H1 (cell line): ENCODE data around the gene AIG1. TPM values are rescaled to one million over a fixed set of nuclear protein-coding genes. Genes with fewer than 3 reads are reported as not detected.

Experiments used
- CTCF ChIA-PET: fragments of 300-600 bp; sonication (Branson Sonifier 250); formaldehyde crosslinking; loops from one replicate; lab custom pipeline; 2021; ENCODE audit not compliant: partially characterized antibody; lab: Charles Lee
- POLR2A ChIA-PET: fragments of 300-600 bp; sonication (Branson Sonifier 250); formaldehyde crosslinking; loops from one replicate; lab custom pipeline; 2021; ENCODE audit warnings: inconsistent platforms; ENCODE audit not compliant: partially characterized antibody; lab: Charles Lee
- DNase-seq, 2 experiments: peaks; one replicate each; pipeline versions ENCODE4 v3.0.0 to v3.0.0-alpha.2; 2010 to 2022; ENCODE audit warnings: low spot score in 2 of 2, low read depth in 1 of 2, mixed read lengths in 1 of 2
- FAIRE-seq: peaks from 2 replicates; lab custom pipeline; 2011; peaks lifted over from hg19 to GRCh38; lab: Jason Lieb, UNC
- H2AFZ ChIP-seq: 2 replicates; pipeline ENCODE4 v1.8.1; 2012; ENCODE audit warnings: low read length, inconsistent platforms
- H2AK5ac ChIP-seq: 2 replicates; pipeline ENCODE4 v1.6.1; 2013; ENCODE audit warnings: low read depth, low read length
- H2BK120ac ChIP-seq: replicated peaks from 2 replicates; pipeline ENCODE3; 2013; ENCODE audit warnings: low read depth, low read length, inconsistent platforms
- H2BK12ac ChIP-seq: 2 replicates; pipeline ENCODE4 v1.6.1; 2013; ENCODE audit warnings: low read depth, low read length
- H2BK15ac ChIP-seq: 2 replicates; pipeline ENCODE4 v1.6.1; 2013; ENCODE audit warnings: low read length
- H2BK20ac ChIP-seq: 2 replicates; pipeline ENCODE4 v1.6.1; 2013; ENCODE audit warnings: low read length
- H2BK5ac ChIP-seq: 2 replicates; pipeline ENCODE4 v1.6.1; 2013; ENCODE audit warnings: low read depth, low read length
- H3K14ac ChIP-seq: 2 replicates; pipeline ENCODE4 v1.6.1; 2013; ENCODE audit warnings: inconsistent platforms; ENCODE audit not compliant: insufficient read length
- H3K18ac ChIP-seq: 2 replicates; pipeline ENCODE4 v1.6.1; 2013; ENCODE audit warnings: low read length; ENCODE audit errors: extremely low read depth
- H3K23ac ChIP-seq: 2 replicates; pipeline ENCODE4 v1.6.1; 2013; ENCODE audit warnings: inconsistent platforms; ENCODE audit not compliant: insufficient read length
- H3K23me2 ChIP-seq: 2 replicates; pipeline ENCODE4 v1.6.1; 2013; ENCODE audit warnings: low read depth, low read length
- H3K27ac ChIP-seq: 2 replicates; pipeline ENCODE4 v1.6.1; 2011; ENCODE audit warnings: low read depth, low read length, inconsistent platforms
- H3K27me3 ChIP-seq, 4 experiments: replicated peaks in 1 of 4; 1 replicate in 1 of 4; 2 replicates in 3 of 4; pipeline versions ENCODE4 v1.6.1 to v1.8.1; 2011 to 2013; ENCODE audit warnings: low read length in 3 of 4, mild to moderate bottlenecking in 3 of 4, inconsistent platforms in 2 of 4, mixed read lengths in 2 of 4, moderate library complexity in 1 of 4; ENCODE audit not compliant: control insufficient read depth in 3 of 4, insufficient read depth in 3 of 4; ENCODE audit errors: extremely low read depth in 1 of 4
- H3K36me3 ChIP-seq, 4 experiments: 2 replicates each; pipeline versions ENCODE4 v1.6.1 to v1.8.1; 2011 to 2013; ENCODE audit warnings: mild to moderate bottlenecking in 4 of 4, low read length in 3 of 4, moderate library complexity in 2 of 4, control low read depth in 1 of 4, inconsistent platforms in 1 of 4; ENCODE audit not compliant: insufficient read depth in 4 of 4, control insufficient read depth in 2 of 4
- H3K4ac ChIP-seq: replicated peaks from 2 replicates; pipeline ENCODE3; 2013; ENCODE audit warnings: low read length, low read depth, mixed read lengths, inconsistent platforms; ENCODE audit not compliant: insufficient read length
- H3K4me1 ChIP-seq, 4 experiments: replicated peaks in 1 of 4; 1 replicate in 1 of 4; 2 replicates in 3 of 4; pipeline versions ENCODE4 v1.6.1 to v1.8.1; 2011 to 2013; ENCODE audit warnings: low read length in 3 of 4, inconsistent platforms in 2 of 4, mixed read lengths in 1 of 4; ENCODE audit not compliant: insufficient read depth in 4 of 4, control insufficient read depth in 3 of 4
- H3K4me2 ChIP-seq, 2 experiments: 2 replicates each; pipeline versions ENCODE4 v1.6.1 to v1.8.1; 2011 to 2013; ENCODE audit warnings: low read depth in 2 of 2, low read length in 2 of 2, control low read depth in 1 of 2, inconsistent platforms in 1 of 2, mild to moderate bottlenecking in 1 of 2; ENCODE audit not compliant: insufficient read depth in 1 of 2
- H3K4me3 ChIP-seq, 4 experiments: fragments of 200-600, 300-600 bp in 1 of 4; sonication (generic), shearing (Covaris generic), sonication (Bioruptor Twin) in 1 of 4; 2 replicates each; pipeline versions ENCODE4 v1.5.1 to v1.8.1; 2011 to 2016; ENCODE audit warnings: low read length in 4 of 4, low read depth in 3 of 4, control low read depth in 2 of 4, inconsistent platforms in 2 of 4, mild to moderate bottlenecking in 2 of 4, mixed read lengths in 1 of 4, moderate library complexity in 1 of 4; ENCODE audit not compliant: insufficient read depth in 2 of 4; ENCODE audit errors: extremely low read depth in 1 of 4
- H3K56ac ChIP-seq: replicated peaks from 2 replicates; pipeline ENCODE3; 2013; ENCODE audit warnings: low read depth, mild to moderate bottlenecking, mixed read lengths, low read length, inconsistent platforms; ENCODE audit not compliant: insufficient read length
- H3K79me1 ChIP-seq: 2 replicates; pipeline ENCODE4 v1.6.1; 2013; ENCODE audit warnings: low read depth, low read length, control low read depth
- H3K79me2 ChIP-seq, 2 experiments: 2 replicates each; pipeline versions ENCODE4 v1.6.1 to v1.8.1; 2012 to 2013; ENCODE audit warnings: low read length in 2 of 2, mild to moderate bottlenecking in 2 of 2, inconsistent platforms in 1 of 2; ENCODE audit not compliant: insufficient read depth in 2 of 2, control insufficient read depth in 1 of 2
- H3K9ac ChIP-seq, 4 experiments: replicated peaks in 1 of 4; 1 replicate in 1 of 4; 2 replicates in 3 of 4; pipeline versions ENCODE4 v1.6.1 to v1.8.1; 2011 to 2013; ENCODE audit warnings: low read depth in 3 of 4, low read length in 3 of 4, control low read depth in 2 of 4, mild to moderate bottlenecking in 2 of 4, moderate library complexity in 2 of 4, inconsistent platforms in 1 of 4; ENCODE audit errors: extremely low read depth in 1 of 4
- H3K9me3 ChIP-seq, 2 experiments: 2 replicates each; pipeline versions ENCODE4 v1.6.1 to v1.8.1; 2012 to 2013; ENCODE audit warnings: mild to moderate bottlenecking in 2 of 2, moderate library complexity in 2 of 2, control low read depth in 1 of 2, inconsistent platforms in 1 of 2, low read depth in 1 of 2, low read length in 1 of 2, mixed read lengths in 1 of 2; ENCODE audit not compliant: insufficient read depth in 2 of 2
- H4K20me1 ChIP-seq, 2 experiments: replicated peaks in 1 of 2; 2 replicates each; pipeline versions ENCODE3 to v1.8.1; 2011 to 2013; ENCODE audit warnings: inconsistent platforms in 2 of 2, low read length in 2 of 2, mild to moderate bottlenecking in 1 of 2; ENCODE audit not compliant: insufficient read depth in 2 of 2, control insufficient read depth in 1 of 2
- H4K5ac ChIP-seq: 2 replicates; pipeline ENCODE4 v1.6.1; 2013; ENCODE audit warnings: low read length, low read depth, mixed read lengths, inconsistent platforms; ENCODE audit not compliant: insufficient read length
- H4K8ac ChIP-seq: 2 replicates; pipeline ENCODE4 v1.8.0; 2013; ENCODE audit warnings: mild to moderate bottlenecking, moderate library complexity, low read length, inconsistent platforms; ENCODE audit not compliant: insufficient read depth; ENCODE audit errors: extremely low read depth
- H4K91ac ChIP-seq: replicated peaks from 2 replicates; pipeline ENCODE3; 2013; ENCODE audit warnings: low read length, mixed read lengths, inconsistent platforms; ENCODE audit not compliant: insufficient read length
- ASH2L ChIP-seq: fragments of 200-600, 300-600 bp; sonication (generic); IDR thresholded peaks from one replicate; pipeline ENCODE4 v1.7.1; 2017; ENCODE audit warnings: low read length
- EZH2 ChIP-seq: fragments of 200-600 bp; sonication (generic); IDR thresholded peaks from 2 replicates; pipeline ENCODE4 v1.7.1; 2012; ENCODE audit warnings: low read depth, mild to moderate bottlenecking, moderate library complexity, low read length, inconsistent platforms; ENCODE audit not compliant: severe bottlenecking
- GABPA ChIP-seq: IDR thresholded peaks from 2 replicates; pipeline ENCODE4 v1.6.1; 2011; ENCODE audit warnings: mild to moderate bottlenecking, low read length, moderate library complexity, borderline replicate concordance; ENCODE audit not compliant: insufficient read depth
- RNF2 ChIP-seq: fragments of 200-900, 300-1000 bp; sonication (generic); IDR thresholded peaks from 2 replicates; pipeline ENCODE4 v1.7.1; 2016; ENCODE audit warnings: borderline replicate concordance, low read depth, mild to moderate bottlenecking, antibody characterized with exemption, low read length; ENCODE audit not compliant: poor library complexity, severe bottlenecking; ENCODE audit errors: missing control alignments
- SIRT6 ChIP-seq: IDR thresholded peaks from one replicate; pipeline ENCODE4 v1.7.1; 2012; ENCODE audit warnings: low read length, inconsistent platforms
- TAF7 ChIP-seq: optimal IDR thresholded peaks from 2 replicates; pipeline ENCODE3; 2011; ENCODE audit warnings: low read depth, mild to moderate bottlenecking, inconsistent platforms, low read length, moderate library complexity, borderline replicate concordance
- polyA plus RNA-seq, 7 experiments: library from polyadenylated mRNA; depleted of rRNA in 3 of 7; stranded (reverse) in 5 of 7; unstranded in 2 of 7; fragments of >200 nt in 5 of 7; fragments of 200-250 nt in 2 of 7; gene quantifications; 1 replicate in 5 of 7; 2 replicates in 1 of 7; 4 replicates in 1 of 7; pipeline versions ENCODE4 v1.2.1 to v1.2.3, GENCODE V29; 2011 to 2013; ENCODE audit warnings: missing spikeins in 2 of 7, mixed read lengths in 2 of 7
- total RNA-seq: library from RNA; stranded (reverse); fragmentation: NEBNext Ultra II Directional; extraction: Animal tissue kit (Norgen Biotek cat#: 25700); gene quantifications from 2 replicates; pipeline ENCODE4 v1.2.1, GENCODE V29; 2021
- TF ChIP-seq, protein P1 (sequence below), 3 experiments: IDR thresholded peaks; 1 replicate in 2 of 3; 2 replicates in 1 of 3; pipeline versions ENCODE4 v1.5.1 to v1.6.1; 2011; ENCODE audit warnings: low read length in 3 of 3, mild to moderate bottlenecking in 3 of 3, inconsistent platforms in 2 of 3, low read depth in 1 of 3, moderate library complexity in 1 of 3; ENCODE audit not compliant: insufficient read depth in 1 of 3; ENCODE audit errors: control extremely low read depth in 1 of 3

Gene AIG1
- total and polyA plus RNA-seq, 2 of the 8 experiments (the other 6 are each of a cell fraction or from before 2014, with no cell fraction given): 56.6 to 58.4 TPM

DNA sequence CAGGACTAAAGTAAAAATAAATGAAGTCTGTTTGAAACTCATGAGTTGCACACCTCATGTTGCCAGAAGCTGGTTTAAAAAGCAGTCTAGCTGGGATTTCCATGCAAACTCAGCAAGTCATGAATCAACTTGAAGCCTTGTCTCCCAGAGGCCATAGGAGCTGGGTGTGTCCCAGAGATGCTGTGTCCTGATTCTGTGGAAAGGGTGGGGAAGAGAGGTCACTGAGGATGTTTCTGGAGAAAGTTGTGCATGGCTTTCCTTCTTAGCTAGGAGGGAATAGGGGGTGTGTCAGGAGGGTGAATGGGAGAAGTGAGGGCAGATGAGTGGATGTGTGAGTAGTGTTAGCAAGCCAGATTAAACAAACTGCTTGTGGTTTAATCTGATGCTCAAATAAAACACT is 278.5 kb downstream of the AIG1 start:
- H3K4me1 ChIP-seq: no peaks in the 10 kb centered on the region; a peak in 1 of 7 replicates
- no peak overlapping the region for H2BK120ac ChIP-seq
- H2BK5ac ChIP-seq: no peak overlapping the region
- FAIRE-seq (no peak), DNase-seq (no peak)
- H3K9ac ChIP-seq: no peak overlapping the region
- H3K18ac ChIP-seq: no peak overlapping the region
- no peak overlapping the region for H4K5ac ChIP-seq
- H4K91ac ChIP-seq: no peak overlapping the region
- H4K20me1 ChIP-seq: no peaks in the 10 kb centered on the region
- CTCF ChIA-PET: interaction anchor here (0.6 to 7.3 kb wide), 13 partner anchors 11 to 1151 kb away, joined by 3 to 80 read pairs (median 4); no protein-coding TSS in a partner anchor
- POLR2A ChIA-PET: no interaction called here
- no peaks in the 10 kb centered on the region; a peak in 1 of 8 replicates for H3K36me3 ChIP-seq
- H3K79me1 ChIP-seq: no peaks in the 10 kb centered on the region
- H3K9me3 ChIP-seq: no peaks in the 10 kb centered on the region
- no peak overlapping the region for H3K4me2 ChIP-seq
- no peak for TF ChIP-seq EZH2
- TF ChIP-seq GABPA: no peak
- TF ChIP-seq ASH2L: no peak
- TF ChIP-seq, protein P1, sequence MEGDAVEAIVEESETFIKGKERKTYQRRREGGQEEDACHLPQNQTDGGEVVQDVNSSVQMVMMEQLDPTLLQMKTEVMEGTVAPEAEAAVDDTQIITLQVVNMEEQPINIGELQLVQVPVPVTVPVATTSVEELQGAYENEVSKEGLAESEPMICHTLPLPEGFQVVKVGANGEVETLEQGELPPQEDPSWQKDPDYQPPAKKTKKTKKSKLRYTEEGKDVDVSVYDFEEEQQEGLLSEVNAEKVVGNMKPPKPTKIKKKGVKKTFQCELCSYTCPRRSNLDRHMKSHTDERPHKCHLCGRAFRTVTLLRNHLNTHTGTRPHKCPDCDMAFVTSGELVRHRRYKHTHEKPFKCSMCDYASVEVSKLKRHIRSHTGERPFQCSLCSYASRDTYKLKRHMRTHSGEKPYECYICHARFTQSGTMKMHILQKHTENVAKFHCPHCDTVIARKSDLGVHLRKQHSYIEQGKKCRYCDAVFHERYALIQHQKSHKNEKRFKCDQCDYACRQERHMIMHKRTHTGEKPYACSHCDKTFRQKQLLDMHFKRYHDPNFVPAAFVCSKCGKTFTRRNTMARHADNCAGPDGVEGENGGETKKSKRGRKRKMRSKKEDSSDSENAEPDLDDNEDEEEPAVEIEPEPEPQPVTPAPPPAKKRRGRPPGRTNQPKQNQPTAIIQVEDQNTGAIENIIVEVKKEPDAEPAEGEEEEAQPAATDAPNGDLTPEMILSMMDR (IDR thresholded peaks at IDR 0.05; ENCODE audit: control extremely low read depth in 1 of 3, insufficient read depth in 1 of 3, low read depth in 1 of 3, low read length in 3 of 3): no peak
- TF ChIP-seq TAF7: no peak
- TF ChIP-seq SIRT6: no peak
- no peak for TF ChIP-seq RNF2
- no peak overlapping the region for H3K56ac ChIP-seq
- H4K8ac ChIP-seq: no peak overlapping the region
- no peaks in the 10 kb centered on the region for H3K79me2 ChIP-seq
- no peak overlapping the region for H2AFZ ChIP-seq
- no peak overlapping the region for H2BK15ac ChIP-seq
- H2BK12ac ChIP-seq: no peak overlapping the region
- no peak overlapping the region for H3K14ac ChIP-seq
- no peaks in the 10 kb centered on the region for H3K23me2 ChIP-seq
- H3K27me3 ChIP-seq: no peaks in the 10 kb centered on the region
- no peak overlapping the region for H3K23ac ChIP-seq
- H3K4ac ChIP-seq: no peak overlapping the region
- no peak overlapping the region for H2BK20ac ChIP-seq
- H2AK5ac ChIP-seq: no peak overlapping the region
- H3K4me3 ChIP-seq: no peak overlapping the region
- no peak overlapping the region for H3K27ac ChIP-seq
